Retinal pigment epithelial cell (primary cell): Measurements from ENCODE around the gene UBE2J2.

Experiments
- DNase-seq: peaks from one replicate; pipeline ENCODE4 v3.0.0-alpha.2; 2010; ENCODE audit warnings: low read depth
- H3K4me3 ChIP-seq: 2 replicates; pipeline ENCODE4 v1.5.1; 2011; ENCODE audit warnings: mild to moderate bottlenecking, low read length, control low read depth, moderate library complexity
- TF ChIP-seq, protein P1 (sequence below): conservative IDR thresholded peaks from 2 replicates; pipeline ENCODE4 v1.5.1; 2011; ENCODE audit warnings: low read depth, low read length, control low read depth, inconsistent platforms

UBE2J2 gene

DNA sequence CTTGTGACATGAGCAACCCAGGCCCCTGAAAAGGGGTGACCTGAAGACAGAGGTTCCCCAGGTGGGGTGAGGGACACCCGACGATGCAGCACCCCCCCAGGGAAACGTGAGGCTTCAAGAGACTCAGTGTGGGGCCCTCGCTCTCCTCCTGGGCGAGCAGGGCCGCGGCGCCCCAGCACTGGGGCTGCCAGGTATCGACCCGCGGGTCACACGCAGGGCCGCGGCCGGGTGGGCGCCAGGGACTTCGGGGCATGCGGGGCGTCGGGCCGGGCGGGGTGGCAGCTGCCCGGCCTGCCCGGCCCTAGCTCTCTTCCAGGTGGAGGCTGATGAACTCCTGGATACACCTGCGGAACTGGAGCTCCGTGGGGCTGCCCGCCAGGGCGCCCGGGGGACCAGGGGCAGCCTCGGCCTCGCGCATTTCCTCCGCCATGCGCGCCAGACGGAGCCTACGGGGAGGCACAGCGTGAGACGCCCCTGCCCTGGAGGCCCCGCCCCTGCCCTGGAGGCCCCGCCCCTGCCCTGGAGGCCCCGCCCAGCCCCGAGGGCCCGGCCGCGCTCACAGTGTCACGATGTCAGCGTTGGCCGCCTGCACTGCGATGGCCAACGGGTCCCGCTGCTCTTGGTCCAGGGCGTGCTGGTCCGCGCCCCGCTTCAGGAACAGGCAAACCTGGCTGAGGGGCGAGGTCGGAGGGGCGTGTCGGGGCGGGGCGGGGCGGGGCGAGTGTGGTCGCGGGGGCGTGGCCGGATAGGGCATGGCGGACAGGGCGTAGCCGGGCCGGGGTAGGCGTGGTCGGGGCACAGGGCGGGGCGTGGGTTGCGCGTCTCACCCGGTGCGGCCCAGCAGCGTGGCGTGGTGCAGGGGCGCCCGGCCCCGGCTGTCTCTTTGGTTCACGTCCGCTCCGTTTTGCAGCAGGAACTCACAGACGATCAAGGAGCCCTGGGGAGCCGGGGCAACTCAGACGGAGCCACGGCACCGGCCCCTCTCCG, 19.9 kb upstream of the UBE2J2 start:
- TF ChIP-seq, protein P1, sequence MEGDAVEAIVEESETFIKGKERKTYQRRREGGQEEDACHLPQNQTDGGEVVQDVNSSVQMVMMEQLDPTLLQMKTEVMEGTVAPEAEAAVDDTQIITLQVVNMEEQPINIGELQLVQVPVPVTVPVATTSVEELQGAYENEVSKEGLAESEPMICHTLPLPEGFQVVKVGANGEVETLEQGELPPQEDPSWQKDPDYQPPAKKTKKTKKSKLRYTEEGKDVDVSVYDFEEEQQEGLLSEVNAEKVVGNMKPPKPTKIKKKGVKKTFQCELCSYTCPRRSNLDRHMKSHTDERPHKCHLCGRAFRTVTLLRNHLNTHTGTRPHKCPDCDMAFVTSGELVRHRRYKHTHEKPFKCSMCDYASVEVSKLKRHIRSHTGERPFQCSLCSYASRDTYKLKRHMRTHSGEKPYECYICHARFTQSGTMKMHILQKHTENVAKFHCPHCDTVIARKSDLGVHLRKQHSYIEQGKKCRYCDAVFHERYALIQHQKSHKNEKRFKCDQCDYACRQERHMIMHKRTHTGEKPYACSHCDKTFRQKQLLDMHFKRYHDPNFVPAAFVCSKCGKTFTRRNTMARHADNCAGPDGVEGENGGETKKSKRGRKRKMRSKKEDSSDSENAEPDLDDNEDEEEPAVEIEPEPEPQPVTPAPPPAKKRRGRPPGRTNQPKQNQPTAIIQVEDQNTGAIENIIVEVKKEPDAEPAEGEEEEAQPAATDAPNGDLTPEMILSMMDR, result no peak
- no peak for DNase-seq
- H3K4me3 ChIP-seq, result no peak overlapping the region

DNA sequence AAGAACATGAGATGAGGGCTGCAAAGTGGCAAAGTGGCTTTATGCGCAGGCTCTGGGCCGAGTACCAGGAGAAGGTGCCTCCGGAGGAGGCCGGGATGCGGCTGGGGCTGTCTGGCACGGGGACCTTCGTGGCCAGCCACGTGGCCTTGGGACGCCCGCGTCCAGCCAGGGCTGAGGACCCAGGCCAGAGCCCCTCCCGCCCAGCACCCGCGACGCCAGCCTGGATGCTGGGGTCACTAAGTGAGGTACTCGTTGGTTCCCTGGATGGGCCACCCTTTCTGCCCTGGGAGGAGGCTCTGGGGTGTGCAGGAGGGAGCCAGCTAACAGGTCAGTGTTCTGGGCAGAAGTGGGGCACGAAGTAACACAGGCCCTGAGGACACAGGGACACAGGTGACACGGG, 19.2 kb upstream of the UBE2J2 start:
- no peak for DNase-seq
- TF ChIP-seq, protein P1, result no peak
- no peak overlapping the region for H3K4me3 ChIP-seq

DNA sequence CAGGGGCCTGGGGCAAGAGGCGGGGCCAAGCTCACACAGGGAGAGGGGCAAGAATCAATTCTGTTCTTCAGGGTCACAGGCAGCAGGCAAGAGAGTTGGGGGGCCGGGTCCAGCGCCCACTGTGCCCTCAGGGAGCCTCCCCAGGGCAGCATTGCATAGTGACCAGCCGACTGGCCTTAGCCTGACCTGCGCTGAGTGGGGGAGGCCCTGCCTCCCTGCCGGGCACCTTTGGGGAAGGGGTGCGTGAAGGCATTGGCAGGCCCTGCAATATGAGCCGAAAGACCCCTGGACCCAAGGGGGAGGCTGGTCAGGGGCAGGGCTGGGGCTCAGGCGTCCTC, 18.8 kb upstream of the UBE2J2 start:
- DNase-seq, result no peak
- TF ChIP-seq, protein P1, result no peak
- H3K4me3 ChIP-seq, result no peak overlapping the region

DNA sequence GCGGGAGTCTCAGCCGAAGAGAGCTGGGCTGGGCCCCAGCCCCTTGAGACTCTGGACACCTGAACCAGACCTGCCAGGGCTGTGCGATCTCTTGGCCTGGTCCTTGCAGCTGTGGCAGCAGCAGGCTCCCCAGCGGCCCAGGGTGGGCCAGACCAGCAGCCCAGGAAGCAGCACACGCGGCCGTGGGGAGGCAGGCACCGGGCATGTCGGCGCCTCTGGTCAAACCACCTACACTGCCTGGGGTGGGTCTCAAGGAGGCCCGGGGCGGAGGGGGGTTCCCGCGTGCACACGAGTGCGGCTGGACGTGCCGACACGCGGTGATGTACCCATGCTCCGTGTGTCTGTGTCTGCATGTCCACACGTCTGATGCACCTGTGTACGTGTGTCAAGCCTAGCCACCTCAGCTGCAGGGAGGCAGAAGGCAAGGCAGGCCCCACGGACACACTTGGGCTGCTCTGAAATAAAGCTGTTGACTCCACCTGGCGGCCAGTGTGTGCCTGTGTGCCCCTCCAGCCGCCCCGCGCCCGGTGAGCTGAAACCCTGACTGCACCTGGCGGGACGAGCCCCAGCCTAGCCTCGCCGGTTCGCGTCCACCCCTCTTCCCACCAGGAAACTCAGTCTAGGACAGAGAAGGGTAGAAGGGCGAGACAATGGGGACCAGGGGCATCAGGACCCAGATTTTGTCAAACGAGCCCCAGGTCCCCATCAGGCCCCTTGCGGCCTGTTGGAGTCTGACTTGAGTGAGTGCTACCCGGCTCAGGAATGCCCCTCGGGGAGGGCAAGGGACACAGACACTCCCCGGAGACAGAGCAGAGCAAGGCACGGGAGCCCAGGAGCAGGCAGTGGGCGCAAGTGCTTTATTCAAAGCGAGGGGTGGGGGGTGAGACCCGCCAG, 18.1 kb upstream of the UBE2J2 start:
- no peak overlapping the region for H3K4me3 ChIP-seq
- TF ChIP-seq, protein P1, result peak; percentile 72

DNA sequence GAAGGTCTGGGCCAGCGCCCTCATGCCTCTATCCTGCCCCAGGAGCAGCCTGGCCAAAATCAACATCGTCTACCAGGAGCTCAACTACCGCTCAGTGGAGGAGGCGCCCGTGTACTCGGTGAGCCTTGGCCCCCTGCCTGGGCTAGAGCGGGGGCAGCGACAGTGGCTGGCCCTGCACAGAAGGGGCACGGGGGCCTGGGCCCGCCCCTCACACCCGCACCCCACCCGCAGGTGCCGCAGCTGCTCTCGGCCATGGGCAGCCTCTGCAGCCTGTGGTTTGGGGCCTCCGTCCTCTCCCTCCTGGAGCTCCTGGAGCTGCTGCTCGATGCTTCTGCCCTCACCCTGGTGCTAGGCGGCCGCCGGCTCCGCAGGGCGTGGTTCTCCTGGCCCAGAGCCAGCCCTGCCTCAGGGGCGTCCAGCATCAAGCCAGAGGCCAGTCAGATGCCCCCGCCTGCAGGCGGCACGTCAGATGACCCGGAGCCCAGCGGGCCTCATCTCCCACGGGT, 17.4 kb upstream of the UBE2J2 start:
- TF ChIP-seq, protein P1, result no peak
- no peak for DNase-seq
- no peak overlapping the region for H3K4me3 ChIP-seq

More for the DNA sequence above, 18.1 kb upstream of the UBE2J2 start:
- DNase-seq, result no peak

DNA sequence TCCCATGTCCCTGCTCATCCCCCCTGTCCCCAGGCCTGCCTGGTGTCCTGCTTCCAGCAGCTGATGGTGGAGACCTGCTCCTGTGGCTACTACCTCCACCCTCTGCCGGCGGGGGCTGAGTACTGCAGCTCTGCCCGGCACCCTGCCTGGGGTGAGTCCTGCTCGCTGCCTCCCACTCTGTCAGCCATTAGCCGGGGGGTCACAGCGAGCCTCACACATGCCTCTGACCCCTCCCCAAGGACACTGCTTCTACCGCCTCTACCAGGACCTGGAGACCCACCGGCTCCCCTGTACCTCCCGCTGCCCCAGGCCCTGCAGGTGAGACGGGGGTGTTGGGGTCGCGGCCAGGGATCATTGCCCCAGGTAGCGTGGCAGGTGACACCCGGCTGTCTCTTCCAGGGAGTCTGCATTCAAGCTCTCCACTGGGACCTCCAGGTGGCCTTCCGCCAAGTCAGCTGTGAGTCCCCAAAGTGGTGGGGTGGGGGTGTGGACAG, 16.6 kb upstream of the UBE2J2 start:
- no peak for DNase-seq
- TF ChIP-seq, protein P1, result peak; percentile 63
- no peak overlapping the region for H3K4me3 ChIP-seq
